Stimulated activated CD4-positive, alpha-beta T cell treated with anti-CD3 and anti-CD28 coated beads, Interleukin-1b, Interleukin-23, amount 100 ng/mL, for 24 hours (primary cell): ENCODE measurements around the gene GPD2.
"Not testable (repeated sequence)": the region's sequence is repeated elsewhere in the genome, so short reads cannot be mapped to it uniquely, and the experiment has no call there.

Source experiments
- DNase-seq, 4 experiments: peaks; one replicate each; pipeline ENCODE4 v3.0.0-alpha.2; 2020; ENCODE audit warnings: low read depth in 4 of 4, low spot score in 1 of 4

The GPD2 gene

GRCh38 chr2:156526950-156527636, 90.9 kb downstream of the GPD2 start:
- no peak for DNase-seq

- not testable (repeated sequence) for DNase-seq
These were observed 92.4 kb downstream of the GPD2 start for GRCh38 chr2:156528583-156528982.

GRCh38 chr2:156532989-156533388, 96.8 kb downstream of the GPD2 start:
- no peak for DNase-seq

GRCh38 chr2:156536534-156536933, 100.4 kb downstream of the GPD2 start:
- DNase-seq = no peak

GRCh38 chr2:156537141-156537540, 101.0 kb downstream of the GPD2 start:
- no peak for DNase-seq

GRCh38 chr2:156538083-156538504, 101.9 kb downstream of the GPD2 start:
- DNase-seq = no peak

- DNase-seq = no peak
These were observed 103.1 kb downstream of the GPD2 start for GRCh38 chr2:156539086-156539860.

- no peak for DNase-seq
These were observed 104.5 kb downstream of the GPD2 start for GRCh38 chr2:156540706-156541105.

- DNase-seq = no peak
These were observed 105.0 kb downstream of the GPD2 start for GRCh38 chr2:156541229-156541628.

GRCh38 chr2:156541706-156542105, 105.5 kb downstream of the GPD2 start:
- no peak for DNase-seq

GRCh38 chr2:156548413-156548812, 112.2 kb downstream of the GPD2 start:
- no peak for DNase-seq

GRCh38 chr2:156553714-156554442, 117.7 kb downstream of the GPD2 start:
- no peak for DNase-seq

GRCh38 chr2:156561326-156561725, 125.1 kb downstream of the GPD2 start:
- DNase-seq = no peak

GRCh38 chr2:156562124-156562523, 125.9 kb downstream of the GPD2 start:
- no peak for DNase-seq

GRCh38 chr2:156563994-156564753, 128.0 kb downstream of the GPD2 start:
- no peak for DNase-seq

- DNase-seq = no peak
These were observed 129.0 kb downstream of the GPD2 start for GRCh38 chr2:156565066-156565710.

- no peak for DNase-seq
These were observed 137.5 kb downstream of the GPD2 start for GRCh38 chr2:156573710-156574109.

- DNase-seq = no peak
These were observed 137.9 kb downstream of the GPD2 start for GRCh38 chr2:156574112-156574511.

- DNase-seq = no peak
These were observed 139.8 kb downstream of the GPD2 start for GRCh38 chr2:156576005-156576404.

- no peak for DNase-seq
These were observed 144.3 kb downstream of the GPD2 start for GRCh38 chr2:156580501-156580900.

GRCh38 chr2:156581280-156581679, 145.1 kb downstream of the GPD2 start:
- no peak for DNase-seq
